ENCODE measurements around the gene EYA3. TPM values are rescaled to one million over a fixed set of nuclear protein-coding genes. Genes with fewer than 3 reads are reported as not detected.

Gene EYA3
- total and polyA plus RNA-seq, 2 donors (not counting 3 experiments of a cell fraction or from before 2014, with no cell fraction given), result 12.7 to 33.0 TPM

DNA sequence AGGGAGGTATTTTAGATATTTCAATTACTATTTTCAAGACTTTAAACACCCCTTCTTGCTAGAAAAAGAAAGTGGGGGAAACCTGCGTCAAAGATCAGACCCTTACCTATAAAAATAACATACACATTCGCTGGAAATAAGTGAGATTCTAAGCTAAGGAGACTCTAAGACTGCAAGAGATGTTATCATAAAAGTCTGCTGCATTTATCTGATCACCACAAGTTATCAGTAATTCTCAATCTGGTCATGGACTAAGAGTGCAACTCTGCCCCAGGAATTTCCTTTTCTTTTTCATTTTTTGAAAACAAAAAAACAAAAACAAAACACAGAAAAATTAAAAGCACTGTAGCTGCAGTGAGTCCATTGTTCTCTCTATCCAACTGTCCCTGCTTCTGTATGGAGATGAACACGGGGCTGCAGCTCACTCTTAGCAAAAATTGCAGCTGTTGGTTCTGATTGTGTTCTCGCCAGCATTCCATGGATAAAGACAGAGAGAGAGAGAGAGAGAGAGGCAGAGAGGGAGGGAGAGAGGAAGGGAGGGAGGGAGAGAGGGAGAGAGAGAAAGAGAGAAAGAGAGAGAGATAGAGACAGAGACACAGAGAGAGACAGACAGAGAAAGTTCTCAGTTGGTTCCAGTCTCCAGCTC, 114.5 kb downstream of the EYA3 start:
- Histone ChIP-seq H2AFZ (ENCODE audit: low read depth, low read length) (no peak overlapping the region), H3K27ac (ENCODE audit: insufficient read depth, low read depth, low read length) (no peak overlapping the region), H3K4me2 (ENCODE audit: insufficient read depth, low read length) (no peak overlapping the region), H3K9me1 (replicated peaks; ENCODE audit: control insufficient read depth, extremely low read depth, insufficient read depth, low read length) (no peaks in the 10 kb centered on the region), H3K4me3 (replicated peaks in 1 of 3; ENCODE audit: insufficient read depth in 1 of 3, low read depth in 1 of 3, low read length in 3 of 3) (no peak overlapping the region), H3K9me3 (replicated peaks; ENCODE audit: control insufficient read depth, insufficient read depth, low read length) (no peaks in the 10 kb centered on the region), H3K36me3 (ENCODE audit: control insufficient read depth in 2 of 2, extremely low read depth in 1 of 2, insufficient read depth in 2 of 2, low read length in 2 of 2) (peaks cover 2 to 11% of the 10 kb centered on the region in 2 experiments), H3K27me3 (ENCODE audit: control insufficient read depth in 2 of 2, insufficient read depth in 2 of 2, low read length in 2 of 2) (no peaks in the 10 kb centered on the region), H3K4me1 (ENCODE audit: control insufficient read depth, extremely low read depth, insufficient read depth, low read length) (no peaks in the 10 kb centered on the region), H3K79me2 (ENCODE audit: control insufficient read depth, insufficient read depth, low read length) (no peaks in the 10 kb centered on the region), H3K9ac (replicated peaks; ENCODE audit: extremely low read depth, insufficient read depth, low read length) (no peak overlapping the region), H4K20me1 (replicated peaks; ENCODE audit: control insufficient read depth, extremely low read depth, insufficient read depth, low read length) (no peaks in the 10 kb centered on the region)
- FAIRE-seq (no peak), DNase-seq (ENCODE audit: low read depth, low spot score) (no peak)
- dilution Hi-C loops (cut with MboI; ENCODE audit: extremely low pct_ligation_motif_present, low sequenced_read_pairs), result no loop called here
- no TSS peak for BruUV-seq (replicated peaks)
- intact Hi-C loops (cut with micrococcal nuclease), result no loop called here
- TF ChIP-seq EZH2 (IDR thresholded peaks at IDR 0.05; ENCODE audit: borderline replicate concordance, low read depth, low read length, severe bottlenecking) (no peak), MYC (IDR thresholded peaks at IDR 0.05; ENCODE audit: low read depth, low read length) (no peak), POLR2A (IDR thresholded peaks at IDR 0.05; ENCODE audit: low read depth, low read length) (no peak), POLR2AphosphoS5 (IDR thresholded peaks at IDR 0.05; ENCODE audit: insufficient read depth, low read depth, low read length) (no peak), FOS (IDR thresholded peaks at IDR 0.05; ENCODE audit: borderline replicate concordance, insufficient read depth, low read length) (no peak)
- POLR2A ChIA-PET, result no interaction called here
- CTCF ChIA-PET, result interaction anchor here (0.7 to 1.5 kb wide), 5 partner anchors 12 to 235 kb away, joined by 4 to 9 read pairs (median 5); no protein-coding TSS in a partner anchor

DNA sequence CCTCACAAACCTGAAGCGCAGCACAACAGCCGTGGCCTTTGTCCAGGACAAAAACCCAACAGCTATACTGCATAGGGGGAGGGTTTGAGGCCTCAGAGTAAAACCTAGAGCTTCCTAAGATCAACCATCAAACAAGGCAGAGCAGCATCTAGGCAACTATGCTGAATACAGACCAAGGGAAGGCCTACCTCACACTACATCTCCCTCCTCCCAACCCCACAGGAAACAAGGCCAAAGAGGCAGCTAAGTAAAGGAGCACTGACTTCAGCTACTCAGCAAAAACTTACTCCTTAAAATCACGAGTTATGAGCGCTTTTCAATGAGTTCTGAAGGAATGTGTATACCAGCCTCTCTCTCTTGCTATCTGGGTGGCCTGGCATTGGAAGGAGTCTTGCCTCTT, 116.3 kb downstream of the EYA3 start:
- H3K9me1 ChIP-seq (replicated peaks; ENCODE audit: control insufficient read depth, extremely low read depth, insufficient read depth, low read length), result no peaks in the 10 kb centered on the region
- BruUV-seq (replicated peaks), result no TSS peak
- H2AFZ ChIP-seq (ENCODE audit: low read depth, low read length), result no peak overlapping the region
- H3K4me2 ChIP-seq (ENCODE audit: insufficient read depth, low read length), result no peak overlapping the region
- no peaks in the 10 kb centered on the region for H3K27me3 ChIP-seq (ENCODE audit: control insufficient read depth in 2 of 2, insufficient read depth in 2 of 2, low read length in 2 of 2)
- no peaks in the 10 kb centered on the region for H4K20me1 ChIP-seq (replicated peaks; ENCODE audit: control insufficient read depth, extremely low read depth, insufficient read depth, low read length)
- intact Hi-C loops (cut with micrococcal nuclease) (no loop called here), dilution Hi-C loops (cut with MboI; ENCODE audit: extremely low pct_ligation_motif_present, low sequenced_read_pairs) (no loop called here)
- no peaks in the 10 kb centered on the region for H3K79me2 ChIP-seq (ENCODE audit: control insufficient read depth, insufficient read depth, low read length)
- H3K4me1 ChIP-seq (ENCODE audit: control insufficient read depth, extremely low read depth, insufficient read depth, low read length), result no peaks in the 10 kb centered on the region
- TF ChIP-seq MYC (IDR thresholded peaks at IDR 0.05; ENCODE audit: low read depth, low read length) (no peak), JUN (IDR thresholded peaks at IDR 0.05; ENCODE audit: borderline replicate concordance, insufficient read depth, insufficient read length, low read depth) (no peak), GATA2 (IDR thresholded peaks at IDR 0.05; ENCODE audit: insufficient read depth, insufficient read length, low read depth, low read length) (no peak), POLR2AphosphoS5 (IDR thresholded peaks at IDR 0.05; ENCODE audit: insufficient read depth, low read depth, low read length) (no peak), FOS (IDR thresholded peaks at IDR 0.05; ENCODE audit: borderline replicate concordance, insufficient read depth, low read length) (no peak), POLR2A (IDR thresholded peaks at IDR 0.05; ENCODE audit: low read depth, low read length) (no peak), EZH2 (IDR thresholded peaks at IDR 0.05; ENCODE audit: borderline replicate concordance, low read depth, low read length, severe bottlenecking) (no peak)
- TF ChIP-seq, protein P1, sequence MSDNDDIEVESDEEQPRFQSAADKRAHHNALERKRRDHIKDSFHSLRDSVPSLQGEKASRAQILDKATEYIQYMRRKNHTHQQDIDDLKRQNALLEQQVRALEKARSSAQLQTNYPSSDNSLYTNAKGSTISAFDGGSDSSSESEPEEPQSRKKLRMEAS (IDR thresholded peaks at IDR 0.05; ENCODE audit: insufficient read depth, insufficient read length), result no peak
- TF ChIP-seq, protein P2, sequence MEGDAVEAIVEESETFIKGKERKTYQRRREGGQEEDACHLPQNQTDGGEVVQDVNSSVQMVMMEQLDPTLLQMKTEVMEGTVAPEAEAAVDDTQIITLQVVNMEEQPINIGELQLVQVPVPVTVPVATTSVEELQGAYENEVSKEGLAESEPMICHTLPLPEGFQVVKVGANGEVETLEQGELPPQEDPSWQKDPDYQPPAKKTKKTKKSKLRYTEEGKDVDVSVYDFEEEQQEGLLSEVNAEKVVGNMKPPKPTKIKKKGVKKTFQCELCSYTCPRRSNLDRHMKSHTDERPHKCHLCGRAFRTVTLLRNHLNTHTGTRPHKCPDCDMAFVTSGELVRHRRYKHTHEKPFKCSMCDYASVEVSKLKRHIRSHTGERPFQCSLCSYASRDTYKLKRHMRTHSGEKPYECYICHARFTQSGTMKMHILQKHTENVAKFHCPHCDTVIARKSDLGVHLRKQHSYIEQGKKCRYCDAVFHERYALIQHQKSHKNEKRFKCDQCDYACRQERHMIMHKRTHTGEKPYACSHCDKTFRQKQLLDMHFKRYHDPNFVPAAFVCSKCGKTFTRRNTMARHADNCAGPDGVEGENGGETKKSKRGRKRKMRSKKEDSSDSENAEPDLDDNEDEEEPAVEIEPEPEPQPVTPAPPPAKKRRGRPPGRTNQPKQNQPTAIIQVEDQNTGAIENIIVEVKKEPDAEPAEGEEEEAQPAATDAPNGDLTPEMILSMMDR (IDR thresholded peaks at IDR 0.05; ENCODE audit: extremely low read depth in 1 of 2, insufficient read depth in 1 of 2, low read depth in 1 of 2, low read length in 2 of 2), result no peak
- FAIRE-seq, result no peak
- POLR2A ChIA-PET, result no interaction called here
- H3K9ac ChIP-seq (replicated peaks; ENCODE audit: extremely low read depth, insufficient read depth, low read length), result no peak overlapping the region
- H3K36me3 ChIP-seq (ENCODE audit: control insufficient read depth in 2 of 2, extremely low read depth in 1 of 2, insufficient read depth in 2 of 2, low read length in 2 of 2), result peaks cover 2 to 13% of the 10 kb centered on the region in 2 experiments
- H3K4me3 ChIP-seq (replicated peaks in 1 of 3; ENCODE audit: insufficient read depth in 1 of 3, low read depth in 1 of 3, low read length in 3 of 3), result no peak overlapping the region
- H3K27ac ChIP-seq (ENCODE audit: insufficient read depth, low read depth, low read length), result no peak overlapping the region
- CTCF ChIA-PET, result interaction anchor here (0.8 to 3.3 kb wide), 5 partner anchors 8 to 114 kb away, joined by 3 to 13 read pairs (median 4); no protein-coding TSS in a partner anchor
- DNase-seq (ENCODE audit: low read depth, low spot score), result no peak
- no peaks in the 10 kb centered on the region for H3K9me3 ChIP-seq (replicated peaks; ENCODE audit: control insufficient read depth, insufficient read depth, low read length)

Data from endothelial cell of umbilical vein (primary cell).